Trophoblast cell (in vitro differentiated cells and primary cell): ENCODE measurements around the gene ZNF580.

ENCODE experiments used
- DNase-seq, 2 donors: peaks; one replicate each; pipeline ENCODE4 v3.0.0-alpha.2; 2016
- H2AFZ ChIP-seq: 2 replicates; pipeline ENCODE4 v1.6.1; 2013; ENCODE audit warnings: low read length, moderate library complexity, mild to moderate bottlenecking; ENCODE audit not compliant: insufficient read depth, poor library complexity
- H2AK5ac ChIP-seq: 2 replicates; pipeline ENCODE4 v1.6.1; 2013; ENCODE audit warnings: mild to moderate bottlenecking, low read length
- H2BK120ac ChIP-seq: 2 replicates; pipeline ENCODE4 v1.6.1; 2013; ENCODE audit warnings: low read length, mild to moderate bottlenecking, moderate library complexity; ENCODE audit not compliant: insufficient read depth, poor library complexity
- H2BK12ac ChIP-seq: 2 replicates; pipeline ENCODE4 v1.6.1; 2013; ENCODE audit warnings: mild to moderate bottlenecking, low read length, moderate library complexity
- H2BK5ac ChIP-seq: 2 replicates; pipeline ENCODE4 v1.6.1; 2013; ENCODE audit warnings: low read length, low read depth, moderate library complexity, mild to moderate bottlenecking; ENCODE audit not compliant: poor library complexity
- H3K14ac ChIP-seq: 2 replicates; pipeline ENCODE4 v1.6.1; 2013; ENCODE audit warnings: mild to moderate bottlenecking, low read length
- H3K18ac ChIP-seq: 2 replicates; pipeline ENCODE4 v1.6.1; 2013; ENCODE audit warnings: mild to moderate bottlenecking, low read length
- H3K23ac ChIP-seq: 2 replicates; pipeline ENCODE4 v1.6.1; 2013; ENCODE audit warnings: low read length
- H3K27ac ChIP-seq: 2 replicates; pipeline ENCODE4 v1.5.1; 2013; ENCODE audit warnings: low read depth, mild to moderate bottlenecking, inconsistent platforms, low read length, moderate library complexity
- H3K27me3 ChIP-seq: 2 replicates; pipeline ENCODE4 v1.6.1; 2013; ENCODE audit warnings: inconsistent platforms, mild to moderate bottlenecking, low read length, moderate library complexity; ENCODE audit not compliant: insufficient read depth
- H3K36me3 ChIP-seq, 2 experiments: 1 replicate in 1 of 2; 2 replicates in 1 of 2; pipeline ENCODE4 v1.6.1; 2013; ENCODE audit warnings: low read length in 2 of 2, mild to moderate bottlenecking in 2 of 2, moderate library complexity in 1 of 2; ENCODE audit not compliant: insufficient read depth in 2 of 2, control insufficient read depth in 1 of 2
- H3K4ac ChIP-seq: 2 replicates; pipeline ENCODE4 v1.6.1; 2013; ENCODE audit warnings: low read depth, mild to moderate bottlenecking, low read length, moderate library complexity
- H3K4me1 ChIP-seq, 2 experiments: 1 replicate in 1 of 2; 2 replicates in 1 of 2; pipeline ENCODE4 v1.6.1; 2013; ENCODE audit warnings: low read length in 2 of 2, mild to moderate bottlenecking in 2 of 2, moderate library complexity in 1 of 2; ENCODE audit not compliant: insufficient read depth in 2 of 2, control insufficient read depth in 1 of 2
- H3K4me2 ChIP-seq: 2 replicates; pipeline ENCODE4 v1.6.1; 2013; ENCODE audit warnings: inconsistent platforms, mild to moderate bottlenecking, low read length, moderate library complexity
- H3K4me3 ChIP-seq: 2 replicates; pipeline ENCODE4 v1.5.1; 2013; ENCODE audit warnings: mild to moderate bottlenecking, low read depth, low read length, inconsistent platforms
- H3K79me1 ChIP-seq: one replicate; pipeline ENCODE4 v1.6.1; 2013; ENCODE audit warnings: low read length
- H3K79me2 ChIP-seq: 2 replicates; pipeline ENCODE4 v1.6.1; 2013; ENCODE audit warnings: low read length, mild to moderate bottlenecking; ENCODE audit not compliant: control insufficient read depth, insufficient read depth, poor library complexity
- H3K9ac ChIP-seq: 2 replicates; pipeline ENCODE4 v1.6.1; 2013; ENCODE audit warnings: mild to moderate bottlenecking, low read length
- H3K9me3 ChIP-seq: 2 replicates; pipeline ENCODE4 v1.6.1; 2013; ENCODE audit warnings: low read depth, mild to moderate bottlenecking, control low read depth, inconsistent platforms, low read length; ENCODE audit not compliant: insufficient read depth
- H4K12ac ChIP-seq: 2 replicates; pipeline ENCODE4 v1.6.1; 2013; ENCODE audit warnings: low read depth, mild to moderate bottlenecking, low read length, moderate library complexity
- H4K8ac ChIP-seq: 2 replicates; pipeline ENCODE4 v1.6.1; 2013; ENCODE audit warnings: low read depth, mild to moderate bottlenecking, low read length, moderate library complexity
- H4K91ac ChIP-seq: one replicate; pipeline ENCODE4 v1.6.1; 2013; ENCODE audit warnings: low read depth, mild to moderate bottlenecking, low read length, moderate library complexity
- WGBS: extraction: QIAGEN DNeasy Blood & Tissue Kit; methylation state at CpG from one replicate; pipeline ENCODE4 v1.1.7; 2013; ENCODE audit warnings: missing lambda C conversion rate; ENCODE audit not compliant: insufficient read length, insufficient coverage; ENCODE audit errors: extremely low coverage; 5-methylcytosine and 5-hydroxymethylcytosine counted together

The ZNF580 gene

GRCh38 chr19:55632463-55632834, 8.4 kb upstream of the ZNF580 start:
- no peak overlapping the region for H3K18ac ChIP-seq
- H3K4me3 ChIP-seq = peak overlapping the region; percentile 32
- no peak overlapping the region for H4K12ac ChIP-seq
- H2BK12ac ChIP-seq = no peak overlapping the region
- H3K14ac ChIP-seq = no peak overlapping the region
- no peak overlapping the region for H2AFZ ChIP-seq
- WGBS = no CpG with 5 or more reads among the region's 3 CpGs
- H3K9me3 ChIP-seq = no peaks in the 10 kb centered on the region
- H2BK120ac ChIP-seq = no peak overlapping the region
- no peak overlapping the region for H4K91ac ChIP-seq
- no peak overlapping the region for H2AK5ac ChIP-seq
- H3K27me3 ChIP-seq = no peaks in the 10 kb centered on the region
- H2BK5ac ChIP-seq = no peak overlapping the region
- H3K4me2 ChIP-seq = no peak overlapping the region
- H3K27ac ChIP-seq = no peak overlapping the region
- peak; percentile 96 to 100 for DNase-seq
- no peak overlapping the region for H3K9ac ChIP-seq
- peaks cover 11 to 14% of the 10 kb centered on the region in 2 experiments for H3K4me1 ChIP-seq
- peaks cover 11% of the 10 kb centered on the region for H3K79me2 ChIP-seq
- peaks cover 6% of the 10 kb centered on the region for H3K79me1 ChIP-seq
- no peak overlapping the region for H3K4ac ChIP-seq
- no peak overlapping the region for H4K8ac ChIP-seq
- peaks cover 0 to 3% of the 10 kb centered on the region in 2 experiments for H3K36me3 ChIP-seq
- H3K23ac ChIP-seq = no peak overlapping the region

- H2AFZ ChIP-seq = no peak overlapping the region
- H2BK12ac ChIP-seq = no peak overlapping the region
- DNase-seq = peak in 1 of 2 donors; percentile 33
- no peaks in the 10 kb centered on the region for H3K27me3 ChIP-seq
- no peak overlapping the region for H3K23ac ChIP-seq
- H3K4ac ChIP-seq = no peak overlapping the region
- no peak overlapping the region for H3K9ac ChIP-seq
- H4K8ac ChIP-seq = peak overlapping the region; percentile 76
- H3K9me3 ChIP-seq = no peaks in the 10 kb centered on the region
- H3K4me1 ChIP-seq = peaks cover 11 to 14% of the 10 kb centered on the region in 2 experiments
- no peak overlapping the region for H3K4me3 ChIP-seq
- H3K79me1 ChIP-seq = peaks cover 6% of the 10 kb centered on the region
- no peak overlapping the region for H4K91ac ChIP-seq
- H3K18ac ChIP-seq = no peak overlapping the region
- H3K4me2 ChIP-seq = no peak overlapping the region
- WGBS = no CpG with 5 or more reads among the region's 8 CpGs
- no peak overlapping the region for H2BK120ac ChIP-seq
- H3K27ac ChIP-seq = no peak overlapping the region
- H2AK5ac ChIP-seq = no peak overlapping the region
- H3K14ac ChIP-seq = no peak overlapping the region
- H2BK5ac ChIP-seq = no peak overlapping the region
- peaks cover 4 to 7% of the 10 kb centered on the region in 2 experiments for H3K36me3 ChIP-seq
- no peak overlapping the region for H4K12ac ChIP-seq
- H3K79me2 ChIP-seq = peaks cover 11% of the 10 kb centered on the region
Observed at GRCh38 chr19:55633861-55634260, 6.9 kb upstream of the ZNF580 start.

GRCh38 chr19:55635334-55635717, 5.5 kb upstream of the ZNF580 start:
- Histone ChIP-seq H2AK5ac (peak overlapping the region; percentile 89), H4K12ac (peak overlapping the region; percentile 92), H3K27ac (no peak overlapping the region), H3K14ac (peak overlapping the region; percentile 95), H4K8ac (peak overlapping the region; percentile 98), H3K4ac (peak overlapping the region; percentile 95), H3K36me3 (peaks cover 4 to 7% of the 10 kb centered on the region in 2 experiments), H3K4me3 (peak overlapping the region; percentile 96), H3K79me2 (peaks cover 12% of the 10 kb centered on the region), H3K4me1 (peaks cover 16 to 19% of the 10 kb centered on the region in 2 experiments), H4K91ac (peak overlapping the region; percentile 81), H2BK12ac (peak overlapping the region; percentile 14), H2AFZ (peak overlapping the region; percentile 65), H3K9me3 (no peaks in the 10 kb centered on the region), H2BK5ac (peak overlapping the region; percentile 75), H3K27me3 (no peaks in the 10 kb centered on the region), H3K79me1 (peaks cover 6% of the 10 kb centered on the region), H3K9ac (peak overlapping the region; percentile 97), H2BK120ac (peak overlapping the region; percentile 45), H3K23ac (no peak overlapping the region), H3K4me2 (peak overlapping the region; percentile 73), H3K18ac (peak overlapping the region; percentile 85)
- WGBS = no CpG with 5 or more reads among the region's 9 CpGs
- DNase-seq = no peak

GRCh38 chr19:55635856-55636440, 4.9 kb upstream of the ZNF580 start:
- H3K27me3 ChIP-seq = no peaks in the 10 kb centered on the region
- peak overlapping the region; percentile 35 for H3K9ac ChIP-seq
- peaks cover 4 to 7% of the 10 kb centered on the region in 2 experiments for H3K36me3 ChIP-seq
- H3K27ac ChIP-seq = no peak overlapping the region
- peaks cover 18 to 21% of the 10 kb centered on the region in 2 experiments for H3K4me1 ChIP-seq
- H3K79me1 ChIP-seq = peaks cover 10% of the 10 kb centered on the region
- no peak overlapping the region for H3K23ac ChIP-seq
- peak overlapping the region; percentile 49 for H4K8ac ChIP-seq
- no peak overlapping the region for H4K91ac ChIP-seq
- no peak for DNase-seq
- no peak overlapping the region for H4K12ac ChIP-seq
- no CpG with 5 or more reads among the region's 7 CpGs for WGBS
- H2AK5ac ChIP-seq = no peak overlapping the region
- H3K4ac ChIP-seq = peak overlapping the region; percentile 95
- no peaks in the 10 kb centered on the region for H3K9me3 ChIP-seq
- peaks cover 15% of the 10 kb centered on the region for H3K79me2 ChIP-seq
- H2AFZ ChIP-seq = no peak overlapping the region
- H3K14ac ChIP-seq = no peak overlapping the region
- peak overlapping the region; percentile 3 for H2BK12ac ChIP-seq
- no peak overlapping the region for H3K18ac ChIP-seq
- H2BK5ac ChIP-seq = no peak overlapping the region
- peak overlapping the region; percentile 73 for H3K4me2 ChIP-seq
- no peak overlapping the region for H2BK120ac ChIP-seq
- H3K4me3 ChIP-seq = no peak overlapping the region
